Panc1 (cell line): Measurements from ENCODE around the gene CCND2. TPM values are rescaled to one million over a fixed set of nuclear protein-coding genes. Genes with fewer than 3 reads are reported as not detected.

Experiments used
- ATAC-seq: fragments of 200-7000 bp; cut with Tn5 transposase; 2 replicates; pipeline ENCODE4 v1.9.1; 2020; ENCODE audit warnings: mild to moderate bottlenecking, moderate library complexity
- BruUV-seq: library from RNA; stranded (reverse); fragments of 400-500 nt; replicated peaks from 2 replicates; lab custom pipeline; 2021; lab: Mats Ljungman, UMichigan
- CTCF ChIA-PET: fragments of 300-600 bp; sonication (Branson Sonifier 250); formaldehyde crosslinking; loops from one replicate; lab custom pipeline; 2022; ENCODE audit warnings: antibody characterized with exemption; lab: Charles Lee
- POLR2A ChIA-PET: fragments of 300-600 bp; sonication (Branson Sonifier 250); formaldehyde crosslinking; loops from one replicate; lab custom pipeline; 2022; ENCODE audit warnings: antibody characterized with exemption; lab: Charles Lee
- DNase-seq: peaks from one replicate; pipeline ENCODE4 v3.0.0-alpha.2; 2010; ENCODE audit warnings: low read depth, low spot score
- H3K27ac ChIP-seq: 2 replicates; pipeline ENCODE4 v1.5.1; 2011; ENCODE audit warnings: mild to moderate bottlenecking, low read length, inconsistent platforms
- H3K27me3 ChIP-seq: fragments of 200-500 bp; sonication (Bioruptor generic); 2 replicates; pipeline ENCODE4 v1.6.0; 2014; ENCODE audit warnings: low read length, inconsistent platforms; ENCODE audit not compliant: control insufficient read depth, insufficient read depth
- H3K36me3 ChIP-seq: fragments of 200-500 bp; sonication (Bioruptor generic); 2 replicates; pipeline ENCODE4 v1.5.1; 2014; ENCODE audit warnings: inconsistent platforms, mild to moderate bottlenecking, low read length, moderate library complexity; ENCODE audit not compliant: control insufficient read depth, insufficient read depth
- H3K4me1 ChIP-seq: 2 replicates; pipeline ENCODE4 v1.5.1; 2011; ENCODE audit warnings: inconsistent platforms, mild to moderate bottlenecking, low read length, moderate library complexity; ENCODE audit not compliant: control insufficient read depth, insufficient read depth
- H3K4me3 ChIP-seq, 2 experiments: 2 replicates each; pipeline ENCODE4 v1.5.1; 2011 to 2012; ENCODE audit warnings: low read depth in 2 of 2, low read length in 2 of 2, mild to moderate bottlenecking in 2 of 2, inconsistent platforms in 1 of 2, moderate library complexity in 1 of 2
- H3K9me3 ChIP-seq: fragments of 200-500 bp; sonication (Bioruptor generic); 2 replicates; pipeline ENCODE4 v1.5.1; 2014; ENCODE audit warnings: low read depth, mild to moderate bottlenecking, inconsistent platforms, low read length, moderate library complexity; ENCODE audit not compliant: control insufficient read depth, insufficient read depth
- POLR2AphosphoS5 ChIP-seq: IDR thresholded peaks from 2 replicates; pipeline ENCODE4 v1.6.1; 2012; ENCODE audit warnings: mild to moderate bottlenecking, low read depth, low read length, moderate library complexity
- REST ChIP-seq, 2 experiments: IDR thresholded peaks; 2 replicates each; pipeline ENCODE4 v1.6.1; 2011 to 2012; ENCODE audit warnings: low read depth in 2 of 2, control low read depth in 1 of 2, low read length in 1 of 2, mild to moderate bottlenecking in 1 of 2, moderate library complexity in 1 of 2; ENCODE audit not compliant: insufficient read depth in 1 of 2
- SIN3A ChIP-seq: IDR thresholded peaks from 2 replicates; pipeline ENCODE4 v1.6.1; 2012; ENCODE audit warnings: low read depth, mild to moderate bottlenecking, low read length, moderate library complexity, borderline replicate concordance; ENCODE audit not compliant: insufficient read depth
- TCF7L2 ChIP-seq: IDR thresholded peaks from 2 replicates; pipeline ENCODE4 v1.6.1; 2011; ENCODE audit warnings: mild to moderate bottlenecking, low read depth, low read length, inconsistent platforms
- in situ Hi-C: cut with HindIII; loops from 2 replicates; pipeline ENCODE4 v1.10.0; 2016; ENCODE audit warnings: low sequenced_read_pairs, low pct_unique_long_range_greater_than_20kb
- intact Hi-C: fragments of 100-400 bp; cut with micrococcal nuclease; formaldehyde crosslinking; loops from one replicate; pipeline ENCODE4 v1.10.0; 2022; ENCODE audit not compliant: unreplicated experiment
- total RNA-seq: library from RNA; stranded (reverse); gene quantifications from one replicate; pipeline ENCODE4 v1.2.1, GENCODE V29; 2021; ENCODE audit not compliant: unreplicated experiment
- TF ChIP-seq, protein P1 (sequence below): fragments of 450-650 bp; IDR thresholded peaks from 2 replicates; pipeline ENCODE4 v1.5.1; 2017; ENCODE audit warnings: mild to moderate bottlenecking

The CCND2 gene
- total RNA-seq, 1 experiment from 2014 or later: 1.5 TPM

DNA sequence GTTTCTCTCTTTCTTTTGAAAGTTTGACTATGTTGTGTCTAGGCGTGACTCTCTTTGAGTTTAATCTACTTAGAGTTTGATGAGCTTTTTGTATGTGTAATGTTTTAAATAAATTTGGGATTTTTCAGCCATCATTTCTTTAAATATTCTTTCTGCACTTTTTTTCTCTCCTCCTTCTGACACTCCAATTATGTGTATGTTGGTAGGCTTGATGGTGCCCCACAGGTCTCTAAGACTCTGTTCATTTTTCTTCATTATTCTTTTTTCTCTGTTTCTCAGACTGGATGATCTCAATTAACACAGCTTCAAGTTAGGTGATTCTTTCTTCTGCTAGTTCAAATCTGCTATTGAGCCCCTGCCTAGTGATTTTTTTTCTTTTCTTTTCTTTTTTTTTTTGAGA, 14.5 kb upstream of the CCND2 start:
- Histone ChIP-seq H3K27ac (no peak overlapping the region), H3K27me3 (peaks cover 12% of the 10 kb centered on the region), H3K9me3 (no peaks in the 10 kb centered on the region), H3K4me3 (no peak overlapping the region), H3K36me3 (no peaks in the 10 kb centered on the region), H3K4me1 (no peaks in the 10 kb centered on the region)
- ATAC-seq (no peak), DNase-seq (no peak)
- ChIA-PET CTCF (no interaction called here), POLR2A (no interaction called here)
- BruUV-seq: no TSS peak
- TF ChIP-seq TCF7L2 (no peak), REST (IDR thresholded peaks at IDR 0.05; ENCODE audit: insufficient read depth in 1 of 2, low read depth in 2 of 2, low read length in 1 of 2) (no peak), SIN3A (no peak), POLR2AphosphoS5 (no peak)
- TF ChIP-seq, protein P1, sequence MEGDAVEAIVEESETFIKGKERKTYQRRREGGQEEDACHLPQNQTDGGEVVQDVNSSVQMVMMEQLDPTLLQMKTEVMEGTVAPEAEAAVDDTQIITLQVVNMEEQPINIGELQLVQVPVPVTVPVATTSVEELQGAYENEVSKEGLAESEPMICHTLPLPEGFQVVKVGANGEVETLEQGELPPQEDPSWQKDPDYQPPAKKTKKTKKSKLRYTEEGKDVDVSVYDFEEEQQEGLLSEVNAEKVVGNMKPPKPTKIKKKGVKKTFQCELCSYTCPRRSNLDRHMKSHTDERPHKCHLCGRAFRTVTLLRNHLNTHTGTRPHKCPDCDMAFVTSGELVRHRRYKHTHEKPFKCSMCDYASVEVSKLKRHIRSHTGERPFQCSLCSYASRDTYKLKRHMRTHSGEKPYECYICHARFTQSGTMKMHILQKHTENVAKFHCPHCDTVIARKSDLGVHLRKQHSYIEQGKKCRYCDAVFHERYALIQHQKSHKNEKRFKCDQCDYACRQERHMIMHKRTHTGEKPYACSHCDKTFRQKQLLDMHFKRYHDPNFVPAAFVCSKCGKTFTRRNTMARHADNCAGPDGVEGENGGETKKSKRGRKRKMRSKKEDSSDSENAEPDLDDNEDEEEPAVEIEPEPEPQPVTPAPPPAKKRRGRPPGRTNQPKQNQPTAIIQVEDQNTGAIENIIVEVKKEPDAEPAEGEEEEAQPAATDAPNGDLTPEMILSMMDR: no peak
- intact Hi-C loops: no loop called here
- in situ Hi-C loops: no loop called here

DNA sequence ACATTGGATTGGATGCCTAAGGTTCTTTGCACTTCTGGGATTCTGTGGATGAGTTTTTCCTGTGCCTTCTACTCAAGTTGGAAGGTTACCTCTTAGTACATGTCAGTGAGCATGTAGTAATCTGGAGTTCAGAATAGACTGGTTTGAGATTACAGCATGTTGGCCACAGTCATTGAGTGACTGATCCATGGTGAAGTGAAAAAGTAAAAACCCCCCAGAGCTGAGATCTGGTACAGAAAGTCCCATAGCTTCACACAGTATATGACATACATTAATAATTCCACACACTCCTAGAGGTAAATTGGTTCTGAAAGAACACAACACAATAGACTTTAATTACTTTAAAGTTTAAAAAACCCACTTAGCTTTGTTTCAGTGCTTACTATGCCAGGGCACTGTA, 11.9 kb upstream of the CCND2 start:
- in situ Hi-C loops (no loop called here), intact Hi-C loops (no loop called here)
- ChIA-PET POLR2A (no interaction called here), CTCF (no interaction called here)
- no peaks in the 10 kb centered on the region for H3K9me3 ChIP-seq
- H3K4me1 ChIP-seq: no peaks in the 10 kb centered on the region
- TF ChIP-seq TCF7L2 (no peak), POLR2AphosphoS5 (no peak), REST (IDR thresholded peaks at IDR 0.05; ENCODE audit: insufficient read depth in 1 of 2, low read depth in 2 of 2, low read length in 1 of 2) (no peak), SIN3A (no peak)
- TF ChIP-seq, protein P1: no peak
- H3K36me3 ChIP-seq: no peaks in the 10 kb centered on the region
- no TSS peak for BruUV-seq
- no peak overlapping the region for H3K4me3 ChIP-seq
- no peak for ATAC-seq
- H3K27ac ChIP-seq: no peak overlapping the region
- DNase-seq: no peak
- peaks cover 25% of the 10 kb centered on the region for H3K27me3 ChIP-seq
